ENCODE measurements around the gene CSNK2A1. TPM values are rescaled to one million over a fixed set of nuclear protein-coding genes. Genes with fewer than 3 reads are reported as not detected.
"Not testable (repeated sequence)": the region's sequence is repeated elsewhere in the genome, so short reads cannot be mapped to it uniquely, and the experiment has no call there.

Gene CSNK2A1
- total RNA-seq, 2 donors from 2014 or later, result 84.5 to 125 TPM

GRCh38 chr20:516799-517198 is 26.8 kb downstream of the CSNK2A1 start:
- H3K36me3 ChIP-seq, result peaks cover 11% of the 10 kb centered on the region
- peaks cover 0 to 17% of the 10 kb centered on the region in 2 donors for H3K4me1 ChIP-seq
- TF ChIP-seq CTCF (IDR thresholded peaks at IDR 0.05), result no peak

GRCh38 chr20:515696-516095 is 27.9 kb downstream of the CSNK2A1 start:
- Histone ChIP-seq H3K4me1 (peaks cover 0 to 17% of the 10 kb centered on the region in 2 donors), H3K9me3 (peaks cover 6 to 15% of the 10 kb centered on the region in 2 donors), H3K27ac (no peak overlapping the region), H3K27me3 (no peaks in the 10 kb centered on the region), H3K4me3 (no peak overlapping the region), H3K36me3 (peaks cover 4% of the 10 kb centered on the region)
- DNase-seq (ENCODE audit: low spot score), result no peak
- no peak for TF ChIP-seq CTCF (IDR thresholded peaks at IDR 0.05)

More at GRCh38 chr20:516799-517198, 26.8 kb downstream of the CSNK2A1 start:
- Histone ChIP-seq H3K27ac (no peak overlapping the region), H3K9me3 (peaks cover 6 to 19% of the 10 kb centered on the region in 2 donors), H3K27me3 (no peaks in the 10 kb centered on the region), H3K4me3 (no peak overlapping the region)
- DNase-seq (ENCODE audit: low spot score), result no peak

GRCh38 chr20:513429-513828 is 30.2 kb downstream of the CSNK2A1 start:
- Histone ChIP-seq H3K4me3 (no peak overlapping the region), H3K27me3 (no peaks in the 10 kb centered on the region), H3K9me3 (no peaks in the 10 kb centered on the region), H3K27ac (no peak overlapping the region), H3K36me3 (no peaks in the 10 kb centered on the region), H3K4me1 (peaks cover 0 to 21% of the 10 kb centered on the region in 2 donors)
- TF ChIP-seq CTCF (IDR thresholded peaks at IDR 0.05), result no peak
- DNase-seq (ENCODE audit: low spot score), result no peak

- H3K36me3 ChIP-seq, result peaks cover 13% of the 10 kb centered on the region
- H3K9me3 ChIP-seq; H3K27ac ChIP-seq; H3K27me3 ChIP-seq; H3K4me3 ChIP-seq; DNase-seq (ENCODE audit: low spot score): not testable (repeated sequence)
- H3K4me1 ChIP-seq, result peaks cover 0 to 20% of the 10 kb centered on the region in 2 donors
Observed at GRCh38 chr20:510328-511057, 33.1 kb downstream of the CSNK2A1 start.

GRCh38 chr20:508364-508787 is 35.2 kb downstream of the CSNK2A1 start:
- not testable (repeated sequence) for DNase-seq (ENCODE audit: low spot score); H3K27ac ChIP-seq; H3K9me3 ChIP-seq; H3K27me3 ChIP-seq; H3K4me3 ChIP-seq
- Histone ChIP-seq H3K4me1 (peaks cover 0 to 15% of the 10 kb centered on the region in 2 donors), H3K36me3 (peaks cover 30% of the 10 kb centered on the region)

- H3K4me1 ChIP-seq, result peaks cover 0 to 10% of the 10 kb centered on the region in 2 donors
- no peak overlapping the region for H3K4me3 ChIP-seq
- TF ChIP-seq CTCF (IDR thresholded peaks at IDR 0.05), result no peak
- no peaks in the 10 kb centered on the region for H3K9me3 ChIP-seq
- H3K36me3 ChIP-seq, result peaks cover 35% of the 10 kb centered on the region
- H3K27ac ChIP-seq, result no peak overlapping the region
- DNase-seq (ENCODE audit: low spot score), result no peak
- no peaks in the 10 kb centered on the region for H3K27me3 ChIP-seq
Observed at GRCh38 chr20:507761-508332, 35.7 kb downstream of the CSNK2A1 start.

Data from right atrium auricular region (tissue), 2 donors.